ENCODE results near the gene LBX2. TPM values are rescaled to one million over a fixed set of nuclear protein-coding genes. Genes with fewer than 3 reads are reported as not detected.

LBX2 gene
- total RNA-seq, 1 experiment from 2014 or later, result 11.4 TPM

- no TSS peak for BruUV-seq (replicated peaks)
- Mint-ChIP-seq H3K4me1 (ENCODE audit: low read depth, unreplicated experiment) (peaks cover 18% of the 10 kb centered on the region), H3K27me3 (ENCODE audit: insufficient read depth, unreplicated experiment) (no peaks in the 10 kb centered on the region), H3K4me3 (ENCODE audit: unreplicated experiment) (peak overlapping the region; percentile 99), H3K36me3 (ENCODE audit: insufficient read depth, unreplicated experiment) (peaks cover 34% of the 10 kb centered on the region), H3K9me3 (ENCODE audit: unreplicated experiment) (no peaks in the 10 kb centered on the region), H3K27ac (ENCODE audit: unreplicated experiment) (no peak overlapping the region)
- H3K27me3 ChIP-seq (replicated peaks; ENCODE audit: control insufficient read depth, insufficient read depth, low read length), result no peaks in the 10 kb centered on the region
- H3K36me3 ChIP-seq (ENCODE audit: control insufficient read depth, insufficient read depth, low read length), result peaks cover 1% of the 10 kb centered on the region
- no peak overlapping the region for H3K4me3 ChIP-seq (ENCODE audit: low read depth, low read length)
- CTCF ChIA-PET, result interaction anchor here (0.5 to 1.4 kb wide), 9 partner anchors 20 to 197 kb away, joined by 3 to 8 read pairs (median 5); partner anchors contain the start of genes CCDC142, MOGS, MRPL53 and TTC31
- POLR2A ChIA-PET, result no interaction called here
- intact Hi-C loops (cut with micrococcal nuclease; ENCODE audit: unreplicated experiment), result no loop called here
- TF ChIP-seq, protein P1, sequence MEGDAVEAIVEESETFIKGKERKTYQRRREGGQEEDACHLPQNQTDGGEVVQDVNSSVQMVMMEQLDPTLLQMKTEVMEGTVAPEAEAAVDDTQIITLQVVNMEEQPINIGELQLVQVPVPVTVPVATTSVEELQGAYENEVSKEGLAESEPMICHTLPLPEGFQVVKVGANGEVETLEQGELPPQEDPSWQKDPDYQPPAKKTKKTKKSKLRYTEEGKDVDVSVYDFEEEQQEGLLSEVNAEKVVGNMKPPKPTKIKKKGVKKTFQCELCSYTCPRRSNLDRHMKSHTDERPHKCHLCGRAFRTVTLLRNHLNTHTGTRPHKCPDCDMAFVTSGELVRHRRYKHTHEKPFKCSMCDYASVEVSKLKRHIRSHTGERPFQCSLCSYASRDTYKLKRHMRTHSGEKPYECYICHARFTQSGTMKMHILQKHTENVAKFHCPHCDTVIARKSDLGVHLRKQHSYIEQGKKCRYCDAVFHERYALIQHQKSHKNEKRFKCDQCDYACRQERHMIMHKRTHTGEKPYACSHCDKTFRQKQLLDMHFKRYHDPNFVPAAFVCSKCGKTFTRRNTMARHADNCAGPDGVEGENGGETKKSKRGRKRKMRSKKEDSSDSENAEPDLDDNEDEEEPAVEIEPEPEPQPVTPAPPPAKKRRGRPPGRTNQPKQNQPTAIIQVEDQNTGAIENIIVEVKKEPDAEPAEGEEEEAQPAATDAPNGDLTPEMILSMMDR (IDR thresholded peaks at IDR 0.05; ENCODE audit: insufficient read depth in 1 of 2, low read depth in 1 of 2, low read length in 1 of 2, severe bottlenecking in 1 of 2, unreplicated experiment in 1 of 2), result peak; percentile 8 to 16
- H3K9me3 ChIP-seq, result no peaks in the 10 kb centered on the region
- peak in 1 of 2 experiments; percentile 33 for DNase-seq
- peaks cover 6% of the 10 kb centered on the region for H3K4me1 ChIP-seq
These were observed 32.8 kb upstream of the LBX2 start for GRCh38 chr2:74532222-74532621.

GRCh38 chr2:74531666-74532065 lies 32.3 kb upstream of the LBX2 start:
- H3K36me3 Mint-ChIP-seq (ENCODE audit: insufficient read depth, unreplicated experiment), result peaks cover 39% of the 10 kb centered on the region
- Histone ChIP-seq H3K9me3 (no peaks in the 10 kb centered on the region), H3K36me3 (ENCODE audit: control insufficient read depth, insufficient read depth, low read length) (peaks cover 5% of the 10 kb centered on the region), H3K4me3 (ENCODE audit: low read depth, low read length) (no peak overlapping the region), H3K4me1 (peaks cover 6% of the 10 kb centered on the region), H3K27me3 (replicated peaks; ENCODE audit: control insufficient read depth, insufficient read depth, low read length) (no peaks in the 10 kb centered on the region)
- no peak for DNase-seq
- ChIA-PET CTCF (interaction anchor here (0.5 to 1.4 kb wide), 9 partner anchors 19 to 196 kb away, joined by 3 to 8 read pairs (median 5); partner anchors contain the start of genes CCDC142, MOGS, MRPL53 and TTC31), POLR2A (no interaction called here)
- no peaks in the 10 kb centered on the region for H3K9me3 Mint-ChIP-seq (ENCODE audit: unreplicated experiment)
- peaks cover 18% of the 10 kb centered on the region for H3K4me1 Mint-ChIP-seq (ENCODE audit: low read depth, unreplicated experiment)
- TF ChIP-seq, protein P1 (IDR thresholded peaks at IDR 0.05; ENCODE audit: insufficient read depth in 1 of 2, low read depth in 1 of 2, low read length in 1 of 2, severe bottlenecking in 1 of 2, unreplicated experiment in 1 of 2), result no peak
- no peaks in the 10 kb centered on the region for H3K27me3 Mint-ChIP-seq (ENCODE audit: insufficient read depth, unreplicated experiment)
- H3K27ac Mint-ChIP-seq (ENCODE audit: unreplicated experiment), result no peak overlapping the region
- intact Hi-C loops (cut with micrococcal nuclease; ENCODE audit: unreplicated experiment), result no loop called here
- BruUV-seq (replicated peaks), result no TSS peak
- H3K4me3 Mint-ChIP-seq (ENCODE audit: unreplicated experiment), result peak overlapping the region; percentile 99

DNA sequence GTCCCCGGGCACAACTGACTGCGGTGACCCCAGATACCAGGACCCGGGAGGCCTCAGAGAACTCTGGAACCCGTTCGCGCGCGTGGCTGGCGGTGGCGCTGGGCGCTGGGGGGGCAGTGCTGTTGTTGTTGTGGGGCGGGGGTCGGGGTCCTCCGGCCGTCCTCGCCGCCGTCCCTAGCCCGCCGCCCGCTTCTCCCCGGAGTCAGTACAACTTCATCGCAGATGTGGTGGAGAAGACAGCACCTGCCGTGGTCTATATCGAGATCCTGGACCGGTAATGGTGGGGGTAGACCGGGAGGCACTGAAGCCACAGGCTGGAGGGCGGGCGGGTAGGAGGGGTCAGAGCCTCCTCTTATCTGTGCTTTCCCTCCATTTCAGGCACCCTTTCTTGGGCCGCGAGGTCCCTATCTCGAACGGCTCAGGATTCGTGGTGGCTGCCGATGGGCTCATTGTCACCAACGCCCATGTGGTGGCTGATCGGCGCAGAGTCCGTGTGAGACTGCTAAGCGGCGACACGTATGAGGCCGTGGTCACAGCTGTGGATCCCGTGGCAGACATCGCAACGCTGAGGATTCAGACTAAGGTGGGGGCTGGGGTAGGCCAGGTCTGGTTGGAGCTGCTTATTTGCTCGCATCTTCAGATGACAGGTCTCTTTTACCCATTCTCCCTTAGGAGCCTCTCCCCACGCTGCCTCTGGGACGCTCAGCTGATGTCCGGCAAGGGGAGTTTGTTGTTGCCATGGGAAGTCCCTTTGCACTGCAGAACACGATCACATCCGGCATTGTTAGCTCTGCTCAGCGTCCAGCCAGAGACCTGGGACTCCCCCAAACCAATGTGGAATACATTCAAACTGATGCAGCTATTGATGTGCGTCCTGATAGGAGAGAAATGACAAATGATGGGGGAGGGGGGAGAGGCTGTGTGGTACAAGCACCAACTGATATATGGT lies 31.1 kb upstream of the LBX2 start:
- Histone ChIP-seq H3K4me1 (peaks cover 6% of the 10 kb centered on the region), H3K27me3 (replicated peaks; ENCODE audit: control insufficient read depth, insufficient read depth, low read length) (no peaks in the 10 kb centered on the region), H3K4me3 (ENCODE audit: low read depth, low read length) (peak overlapping the region; percentile 78), H3K36me3 (ENCODE audit: control insufficient read depth, insufficient read depth, low read length) (peaks cover 9% of the 10 kb centered on the region), H3K9me3 (no peaks in the 10 kb centered on the region)
- Mint-ChIP-seq H3K4me3 (ENCODE audit: unreplicated experiment) (peak overlapping the region; percentile 99), H3K36me3 (ENCODE audit: insufficient read depth, unreplicated experiment) (peaks cover 46% of the 10 kb centered on the region), H3K27me3 (ENCODE audit: insufficient read depth, unreplicated experiment) (no peaks in the 10 kb centered on the region), H3K4me1 (ENCODE audit: low read depth, unreplicated experiment) (peaks cover 18% of the 10 kb centered on the region), H3K9me3 (ENCODE audit: unreplicated experiment) (no peaks in the 10 kb centered on the region), H3K27ac (ENCODE audit: unreplicated experiment) (peak overlapping the region; percentile 99)
- BruUV-seq (replicated peaks), result TSS peak; percentile 30
- intact Hi-C loops (cut with micrococcal nuclease; ENCODE audit: unreplicated experiment), result no loop called here
- CTCF ChIA-PET, result interaction anchor here (0.6 to 1.7 kb wide), 4 partner anchors 16 to 69 kb away, joined by 3 to 7 read pairs (median 4); partner anchors contain the start of genes CCDC142, TLX2 and TTC31
- POLR2A ChIA-PET, result interaction anchor here (0.5 to 2.0 kb wide), 9 partner anchors 8 to 331 kb away, joined by 3 to 7 read pairs (median 4); partner anchors contain the start of genes CCDC142, PCGF1, TTC31 and WBP1
- TF ChIP-seq, protein P1 (IDR thresholded peaks at IDR 0.05; ENCODE audit: insufficient read depth in 1 of 2, low read depth in 1 of 2, low read length in 1 of 2, severe bottlenecking in 1 of 2, unreplicated experiment in 1 of 2), result no peak
- DNase-seq, result peak; percentile 58 to 67
